GM19240 (cell line): ENCODE data around the gene TFEC.
"Not testable (repeated sequence)": the region's sequence is repeated elsewhere in the genome, so short reads cannot be mapped to it uniquely, and the experiment has no call there.

Experiments
- DNase-seq: peaks from one replicate; pipeline ENCODE4 v3.0.0; 2011; ENCODE audit warnings: low spot score; ENCODE audit not compliant: insufficient read length

Gene TFEC

DNA sequence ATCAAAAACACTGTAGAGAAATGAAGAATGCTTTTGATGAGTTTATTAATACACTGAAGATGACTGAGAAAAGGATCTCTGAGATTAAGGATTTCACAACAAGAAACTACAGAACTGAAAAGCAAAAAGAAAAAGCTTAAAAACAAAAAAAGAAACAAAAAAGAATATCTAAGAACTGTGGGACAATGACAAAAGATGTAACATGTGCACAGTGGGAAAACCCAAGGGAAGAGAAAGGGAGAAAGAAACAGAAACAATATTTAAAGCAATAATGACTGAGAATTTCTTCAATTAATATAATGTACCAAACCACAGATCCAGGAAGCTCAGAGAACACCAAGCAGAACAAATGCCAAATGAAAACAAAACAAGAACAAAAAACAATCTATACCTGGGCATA is 42.2 kb downstream of the TFEC start:
- no peak for DNase-seq

- DNase-seq, result no peak
Observed at GRCh38 chr7:115987486-115987885, 43.1 kb downstream of the TFEC start.

DNA sequence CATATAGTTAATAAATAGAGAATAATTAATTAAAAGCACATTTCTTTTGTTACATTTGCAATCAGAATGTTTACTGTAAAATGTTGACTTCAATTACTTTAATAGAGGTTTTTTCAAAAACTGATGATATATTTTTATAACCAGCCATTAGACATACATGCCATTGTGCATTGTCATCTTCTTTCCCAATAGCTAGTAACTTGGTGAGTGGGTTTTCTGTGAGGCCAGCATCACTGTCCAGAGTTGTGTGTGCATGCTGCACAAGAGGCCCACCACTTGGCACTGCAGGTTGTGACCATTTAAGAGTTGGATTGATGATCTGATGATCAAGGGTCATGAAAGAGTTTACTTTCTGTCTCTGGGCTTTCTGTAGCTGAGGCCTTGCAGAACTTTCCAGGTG is 46.5 kb downstream of the TFEC start:
- no peak for DNase-seq

DNA sequence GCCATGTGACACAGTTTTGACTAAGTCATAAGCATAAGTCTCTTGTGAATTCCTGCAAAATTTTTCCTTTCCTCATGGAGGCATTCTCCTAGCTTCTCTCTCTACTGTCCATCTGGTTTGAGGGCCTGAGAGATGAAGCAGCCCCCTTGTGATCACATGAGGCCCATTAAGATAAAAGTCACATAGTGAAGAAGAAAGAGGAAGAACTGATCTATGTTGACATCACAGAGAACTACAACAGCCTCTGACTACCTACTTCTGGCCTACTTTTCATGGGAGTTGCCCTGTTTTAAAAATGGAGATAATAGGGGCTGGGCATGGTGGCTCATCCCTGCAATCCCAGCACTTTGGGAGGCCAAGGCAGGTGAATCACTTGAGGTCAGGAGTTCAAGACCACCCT is 50.4 kb downstream of the TFEC start:
- no peak for DNase-seq

DNA sequence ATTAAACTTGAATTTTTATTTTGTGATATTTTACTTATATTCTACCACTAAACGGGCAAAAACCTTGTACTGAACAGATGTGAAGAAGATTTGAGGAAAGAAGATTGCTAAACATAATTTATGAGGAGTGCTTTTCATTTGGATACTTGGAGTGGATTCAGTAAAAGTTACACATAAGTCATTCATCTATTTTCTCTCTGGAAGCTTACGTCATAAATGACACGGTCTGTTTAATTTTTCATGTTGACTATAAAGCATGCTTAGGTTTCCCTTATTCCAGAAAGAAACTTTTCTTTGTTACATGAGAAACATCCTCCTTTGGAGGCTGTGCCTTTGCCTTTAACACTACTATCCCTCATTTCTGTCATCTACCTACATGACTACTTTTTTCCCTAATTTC is 53.9 kb downstream of the TFEC start:
- DNase-seq, result no peak

DNA sequence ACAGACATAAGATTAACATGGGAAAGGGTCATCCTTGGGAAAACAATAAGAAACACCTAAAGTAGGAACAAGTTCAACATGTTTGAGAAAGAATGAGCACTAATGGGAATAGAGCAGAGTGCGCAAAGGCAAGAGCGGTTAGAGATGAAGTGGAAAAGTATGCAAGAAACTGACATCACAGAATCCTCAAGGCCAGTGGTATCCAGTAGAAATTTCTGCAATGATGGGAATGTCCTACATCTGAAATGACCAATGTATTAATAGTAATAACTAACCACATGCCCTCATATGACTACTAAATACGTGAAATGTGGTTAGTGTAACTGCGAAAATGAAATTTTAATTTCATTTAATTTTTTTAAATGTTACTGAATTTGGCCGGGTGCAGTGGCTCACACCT is 54.8 kb downstream of the TFEC start:
- no peak for DNase-seq

- DNase-seq, result no peak
Observed at GRCh38 chr7:115973406-115973805, 57.2 kb downstream of the TFEC start.

DNA sequence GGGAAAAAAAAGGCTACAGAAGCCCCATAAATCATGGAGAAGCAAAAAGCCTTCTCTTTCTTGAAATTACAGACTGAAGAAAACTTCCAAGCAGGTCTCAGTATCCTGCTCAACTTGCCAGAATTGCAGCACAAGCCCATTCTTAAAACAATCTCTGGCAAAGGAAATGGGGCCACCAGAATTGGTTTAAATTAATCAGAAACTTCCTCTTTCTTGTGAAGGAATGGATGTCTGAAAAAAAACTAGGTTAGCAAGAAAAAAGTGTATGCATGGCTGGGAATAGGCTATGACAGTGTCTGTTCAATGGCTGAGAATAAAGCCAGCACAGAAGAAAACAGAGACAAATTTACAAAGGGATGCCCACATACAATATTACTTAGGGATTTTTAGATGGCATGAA is 59.1 kb downstream of the TFEC start:
- no peak for DNase-seq

- DNase-seq, result no peak
Observed at GRCh38 chr7:115968596-115968995, 62.0 kb downstream of the TFEC start.

DNA sequence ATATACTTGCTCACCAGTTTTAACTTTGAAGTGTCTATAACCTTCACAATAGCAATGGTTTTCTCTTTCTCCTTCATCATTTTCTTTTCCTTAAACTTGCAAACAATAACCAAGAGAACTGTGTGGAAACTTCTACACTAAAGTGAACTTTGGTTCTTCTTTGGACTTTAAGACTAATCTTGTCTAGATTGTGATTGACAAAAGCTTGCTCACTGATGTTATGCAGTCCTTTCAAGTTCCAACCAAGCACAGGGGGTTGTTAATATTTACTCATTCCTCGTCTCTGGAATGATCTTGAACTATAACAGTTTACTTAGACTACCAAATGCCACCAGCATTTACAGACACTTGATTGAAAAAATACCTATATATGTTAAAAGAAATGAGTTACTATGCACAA is 62.4 kb downstream of the TFEC start:
- no peak for DNase-seq

DNA sequence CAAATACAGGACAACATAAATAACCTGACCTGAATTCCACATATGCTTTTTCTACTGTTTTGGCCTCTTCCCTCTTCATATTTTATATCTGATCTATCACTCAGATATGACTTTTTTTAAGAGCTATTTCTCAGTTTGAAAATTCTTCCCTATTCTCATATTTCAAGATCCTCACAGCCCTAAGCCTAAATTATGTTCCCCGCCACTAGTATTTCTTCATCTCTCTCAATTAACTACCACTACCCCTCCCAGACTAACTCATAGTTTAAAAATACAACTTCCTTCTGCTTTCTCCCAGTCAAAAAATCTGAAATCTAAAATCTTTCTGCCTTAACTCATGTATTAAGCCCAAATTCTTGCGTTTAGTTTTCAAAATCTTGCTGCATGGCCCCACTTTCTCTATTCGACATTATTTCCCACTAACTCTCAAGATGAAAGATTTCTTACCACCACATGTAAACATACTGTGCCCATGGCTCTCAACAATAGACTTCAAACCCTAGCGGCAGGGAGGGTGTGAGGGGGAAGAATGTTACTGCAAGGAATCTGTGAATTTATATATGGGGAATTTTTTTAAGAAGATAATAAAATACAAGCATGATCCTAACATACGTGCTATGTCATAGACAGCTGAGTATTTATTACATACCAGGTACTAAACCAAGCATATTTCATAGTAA is 64.6 kb downstream of the TFEC start:
- DNase-seq, result no peak

DNA sequence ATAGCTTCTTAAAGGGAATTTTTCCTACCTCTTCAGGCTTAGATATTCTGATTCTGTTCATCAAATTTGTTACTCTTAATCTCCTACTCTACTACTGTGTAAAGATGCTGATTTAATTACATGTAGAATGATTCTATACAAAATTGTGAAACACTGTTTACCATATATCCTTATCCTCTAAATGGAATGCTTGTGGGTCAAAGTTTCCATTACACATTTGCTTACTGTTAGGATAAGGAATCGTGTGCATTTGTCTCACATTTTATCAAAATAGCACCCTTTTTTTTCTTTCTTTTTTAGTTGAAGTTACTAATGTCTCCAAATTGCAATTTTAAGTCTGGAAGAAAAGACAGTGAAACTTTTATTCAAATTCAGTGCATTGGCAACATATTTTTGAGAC is 65.3 kb downstream of the TFEC start:
- DNase-seq, result no peak

GRCh38 chr7:115964799-115965198 is 65.8 kb downstream of the TFEC start:
- no peak for DNase-seq

DNA sequence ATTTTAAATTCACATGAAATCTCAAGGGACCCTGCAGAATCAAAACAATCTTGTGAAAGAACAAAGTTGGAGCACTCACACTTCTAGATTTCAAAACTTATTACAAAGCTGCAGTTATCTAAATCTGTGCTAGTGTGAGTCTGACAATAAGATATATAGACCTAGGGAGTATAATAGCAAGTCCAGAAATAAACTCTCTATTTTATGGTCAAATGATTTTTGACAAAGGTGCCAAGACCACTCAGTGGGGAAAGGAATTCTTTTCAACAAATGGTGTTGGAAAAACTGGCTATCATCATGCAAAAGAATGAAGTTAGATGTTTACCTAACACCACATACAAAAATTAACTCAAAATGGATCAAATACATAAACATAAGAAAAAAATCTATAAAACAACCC is 68.2 kb downstream of the TFEC start:
- DNase-seq, result no peak

DNA sequence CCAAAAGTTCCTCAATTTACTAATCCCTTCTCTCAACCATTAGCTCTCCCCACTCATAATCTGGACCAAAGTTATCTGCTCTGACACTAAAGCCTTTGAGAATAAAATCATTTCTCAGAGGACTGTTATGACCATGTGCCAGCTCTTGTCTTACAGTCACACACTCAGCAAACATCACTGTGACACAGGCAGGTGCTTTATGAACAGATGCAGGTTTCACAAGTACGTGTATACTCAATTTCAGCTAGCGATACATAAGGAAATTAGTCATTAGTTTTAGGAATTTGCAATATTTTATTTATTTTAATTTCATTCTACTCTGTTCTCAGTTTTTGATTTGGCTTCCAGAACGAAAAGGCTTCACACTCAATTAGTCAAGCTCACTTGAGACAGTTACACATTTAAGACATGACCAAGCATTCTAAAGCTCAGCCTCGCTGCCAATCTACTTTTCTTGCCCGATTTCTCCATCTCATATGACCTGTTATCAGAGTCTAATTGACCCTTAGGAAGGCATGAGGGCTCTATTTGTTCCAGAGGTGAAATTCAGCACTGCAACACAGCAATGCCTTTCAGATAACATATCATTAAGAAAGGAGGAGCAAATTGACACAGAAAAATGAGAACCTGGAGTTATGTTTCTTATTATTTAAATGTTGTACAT is 76.8 kb downstream of the TFEC start:
- DNase-seq, result no peak

DNA sequence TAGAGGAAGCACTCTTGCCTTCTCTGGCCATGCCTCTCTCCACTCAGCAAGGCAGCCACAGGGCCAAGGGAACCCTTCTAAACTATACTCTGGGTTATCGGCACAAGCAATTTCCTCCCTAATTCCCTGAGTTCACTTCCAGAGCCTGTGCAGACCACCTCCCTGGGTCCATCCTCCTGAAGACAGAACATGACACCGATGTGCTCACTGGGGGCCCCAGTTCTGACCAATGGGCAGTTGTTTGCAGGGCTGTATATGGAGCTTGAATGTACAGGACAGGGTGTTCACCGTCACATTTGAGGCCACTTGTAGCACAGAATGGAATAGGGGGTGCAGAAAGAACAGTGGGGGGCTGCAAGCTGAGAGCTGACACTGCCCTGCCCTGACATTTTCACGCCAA is 77.7 kb downstream of the TFEC start:
- no peak for DNase-seq

DNA sequence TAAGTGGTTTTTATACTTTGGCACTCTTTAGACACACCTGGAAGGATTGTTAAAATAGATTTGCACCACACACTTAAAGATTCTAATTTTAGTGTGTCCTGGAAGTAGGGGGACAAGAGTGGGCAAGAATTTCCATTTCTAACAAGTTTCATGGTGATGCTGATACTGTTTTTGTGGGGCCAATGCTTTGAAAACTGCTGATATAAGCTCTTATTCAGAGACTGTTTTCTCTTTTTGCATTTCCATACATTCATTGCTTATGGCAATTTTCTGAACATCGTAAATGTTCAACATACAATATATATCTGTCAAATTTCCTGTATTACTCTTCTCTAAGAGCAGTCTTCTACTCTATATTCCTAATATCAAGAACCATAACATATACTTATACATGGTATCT is 79.0 kb downstream of the TFEC start:
- no peak for DNase-seq

DNA sequence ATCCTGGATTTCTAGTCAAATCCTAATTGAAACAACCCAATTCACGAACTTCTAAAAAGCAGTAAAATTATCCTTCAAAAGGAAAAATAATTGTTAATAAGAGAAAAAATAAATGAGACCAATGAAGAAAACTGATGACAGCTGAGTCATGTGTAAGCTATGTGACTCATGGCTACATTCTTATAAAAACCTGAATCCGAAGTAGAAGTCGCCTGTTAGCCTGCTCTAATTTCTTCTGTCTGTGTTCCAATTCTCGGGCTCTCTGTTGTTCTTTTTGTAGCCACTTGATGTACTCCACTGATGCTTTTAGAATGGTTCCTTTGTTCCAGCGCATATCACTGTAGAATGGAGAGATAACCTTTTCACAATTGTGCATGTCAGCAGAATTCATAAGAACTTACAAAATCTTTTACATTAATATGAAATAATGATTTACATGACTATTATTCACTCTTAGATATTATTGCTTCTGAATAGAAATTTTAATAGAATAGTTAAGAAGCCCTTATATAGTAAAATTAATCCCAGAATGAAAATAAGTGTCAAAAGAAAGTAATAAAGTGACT is 88.8 kb downstream of the TFEC start:
- no peak for DNase-seq

- DNase-seq, result no peak
Observed at GRCh38 chr7:115940460-115941060, 90.0 kb downstream of the TFEC start.

- DNase-seq, result no peak
Observed at GRCh38 chr7:115937960-115938359, 92.6 kb downstream of the TFEC start.

- no peak for DNase-seq
Observed at GRCh38 chr7:115933471-115933870, 97.1 kb downstream of the TFEC start.

- DNase-seq, result no peak
Observed at GRCh38 chr7:115932880-115933279, 97.7 kb downstream of the TFEC start.

DNA sequence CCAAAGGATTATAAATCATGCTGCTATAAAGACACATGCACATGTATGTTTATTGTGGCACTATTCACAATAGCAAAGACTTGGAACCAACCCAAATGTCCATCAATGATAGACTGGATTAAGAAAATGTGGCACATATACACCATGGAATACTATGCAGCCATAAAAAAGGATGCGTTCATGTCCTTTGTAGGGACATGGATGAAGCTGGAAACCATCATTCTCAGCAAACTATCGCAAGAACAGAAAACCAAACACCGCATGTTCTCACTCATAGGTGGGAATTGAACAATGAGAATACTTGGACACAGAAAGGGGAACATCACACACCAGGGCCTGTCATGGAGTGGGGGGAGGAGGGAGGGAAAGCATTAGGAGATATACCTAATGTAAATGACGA is 100.4 kb downstream of the TFEC start:
- not testable (repeated sequence) for DNase-seq
